ENCODE data around the gene RTP3. TPM values are rescaled to one million over a fixed set of nuclear protein-coding genes. Genes with fewer than 3 reads are reported as not detected.

Gene RTP3
- total RNA-seq, 1 donor from 2014 or later = not detected

GRCh38 chr3:46496746-46497555 is 825 bp upstream of the RTP3 start:
- no peak for DNase-seq (ENCODE audit: low read depth)

GRCh38 chr3:46498916-46499519 is 1.2 kb downstream of the RTP3 start:
- no peak for TF ChIP-seq CTCF (conservative IDR thresholded peaks at IDR 0.05; ENCODE audit: low read depth, low read length)
- DNase-seq (ENCODE audit: low read depth) = no peak
- no peak overlapping the region for H3K4me3 ChIP-seq (ENCODE audit: low read depth, low read length)

More at GRCh38 chr3:46496746-46497555, 825 bp upstream of the RTP3 start:
- no peak overlapping the region for H3K4me3 ChIP-seq (ENCODE audit: low read depth, low read length)
- peak; percentile 56 for TF ChIP-seq CTCF (conservative IDR thresholded peaks at IDR 0.05; ENCODE audit: low read depth, low read length)

- no peak for TF ChIP-seq CTCF (conservative IDR thresholded peaks at IDR 0.05; ENCODE audit: low read depth, low read length)
- DNase-seq (ENCODE audit: low read depth) = no peak
These were observed 3.2 kb downstream of the RTP3 start for GRCh38 chr3:46500656-46501635.

GRCh38 chr3:46501702-46502101 is 3.9 kb downstream of the RTP3 start:
- TF ChIP-seq CTCF (conservative IDR thresholded peaks at IDR 0.05; ENCODE audit: low read depth, low read length) = no peak
- H3K4me3 ChIP-seq (ENCODE audit: low read depth, low read length) = no peak overlapping the region
- no peak for DNase-seq (ENCODE audit: low read depth)

More at GRCh38 chr3:46500656-46501635, 3.2 kb downstream of the RTP3 start:
- H3K4me3 ChIP-seq (ENCODE audit: low read depth, low read length) = no peak overlapping the region

- DNase-seq (ENCODE audit: low read depth) = no peak
- H3K4me3 ChIP-seq (ENCODE audit: low read depth, low read length) = no peak overlapping the region
- TF ChIP-seq CTCF (conservative IDR thresholded peaks at IDR 0.05; ENCODE audit: low read depth, low read length) = no peak
These were observed 5.6 kb downstream of the RTP3 start for GRCh38 chr3:46503200-46503874.

- no peak for TF ChIP-seq CTCF (conservative IDR thresholded peaks at IDR 0.05; ENCODE audit: low read depth, low read length)
- no peak for DNase-seq (ENCODE audit: low read depth)
- H3K4me3 ChIP-seq (ENCODE audit: low read depth, low read length) = no peak overlapping the region
These were observed 7.0 kb downstream of the RTP3 start for GRCh38 chr3:46504789-46505188.

Data from epithelial cell of proximal tubule (primary cell).